T-helper 17 cell (primary cell): ENCODE results near the gene TMEM80. TPM values are rescaled to one million over a fixed set of nuclear protein-coding genes. Genes with fewer than 3 reads are reported as not detected.
"Not testable (repeated sequence)": the region's sequence is repeated elsewhere in the genome, so short reads cannot be mapped to it uniquely, and the experiment has no call there.

Experiments used
- ATAC-seq: fragments of 150-1000 bp; cut with Tn5 transposase; 2 replicates; pipeline ENCODE4 v1.10.0; 2021; ENCODE audit warnings: mild to moderate bottlenecking, moderate library complexity
- DNase-seq, 3 donors: peaks; one replicate each; pipeline versions ENCODE4 v3.0.0 to v3.0.0-alpha.2; 2020 to 2021
- H3K9me3 ChIP-seq: one replicate; pipeline ENCODE4 v1.7.0; 2013; ENCODE audit warnings: low read length, mild to moderate bottlenecking; ENCODE audit not compliant: control insufficient read depth, poor library complexity, severe bottlenecking
- H3K27ac Mint-ChIP-seq: one replicate; pipeline ENCODE4 v1.8.0; 2022; ENCODE audit warnings: mild to moderate bottlenecking, moderate library complexity, mixed read lengths
- H3K27me3 Mint-ChIP-seq: one replicate; pipeline ENCODE4 v1.8.0; 2022; ENCODE audit warnings: mixed read lengths
- H3K36me3 Mint-ChIP-seq: one replicate; pipeline ENCODE4 v1.8.0; 2022; ENCODE audit warnings: low read depth, mixed read lengths
- H3K4me1 Mint-ChIP-seq: one replicate; pipeline ENCODE4 v1.8.0; 2022; ENCODE audit warnings: mild to moderate bottlenecking, mixed read lengths
- H3K4me3 Mint-ChIP-seq: one replicate; pipeline ENCODE4 v1.8.0; 2022; ENCODE audit warnings: mild to moderate bottlenecking, moderate library complexity, mixed read lengths
- total RNA-seq, 4 donors: library from RNA in 2 of 4; stranded (reverse) in 2 of 4; gene quantifications; one replicate each; pipeline ENCODE4 v1.2.3 and lab custom pipeline; 2022 to 2026

TMEM80 gene
- total RNA-seq, 2 donors from 2014 or later = 20.8 to 21.3 TPM

GRCh38 chr11:737899-738298, 42.3 kb downstream of the TMEM80 start:
- not testable (repeated sequence) for DNase-seq, H3K27me3 Mint-ChIP-seq, H3K9me3 ChIP-seq, H3K36me3 Mint-ChIP-seq, H3K27ac Mint-ChIP-seq, H3K4me1 Mint-ChIP-seq
- peak; percentile 53 for ATAC-seq
- peak overlapping the region; percentile 75 for H3K4me3 Mint-ChIP-seq

- Mint-ChIP-seq H3K36me3 (peaks cover 3% of the 10 kb centered on the region), H3K27ac (no peak overlapping the region), H3K27me3 (no peaks in the 10 kb centered on the region), H3K4me1 (peaks cover 13% of the 10 kb centered on the region), H3K4me3 (no peak overlapping the region)
- ATAC-seq (no peak), DNase-seq (no peak)
- no peaks in the 10 kb centered on the region for H3K9me3 ChIP-seq
These were observed 46.5 kb downstream of the TMEM80 start for GRCh38 chr11:742156-742546.

- no peaks in the 10 kb centered on the region for H3K9me3 ChIP-seq
- ATAC-seq (no peak), DNase-seq (no peak)
- H3K36me3 Mint-ChIP-seq = peaks cover 3% of the 10 kb centered on the region
- no peak overlapping the region for H3K4me3 Mint-ChIP-seq
- H3K4me1 Mint-ChIP-seq = peaks cover 7% of the 10 kb centered on the region
- no peak overlapping the region for H3K27ac Mint-ChIP-seq
- no peaks in the 10 kb centered on the region for H3K27me3 Mint-ChIP-seq
These were observed 47.1 kb downstream of the TMEM80 start for GRCh38 chr11:742571-743201.

- Mint-ChIP-seq H3K4me1 (peaks cover 8% of the 10 kb centered on the region), H3K4me3 (no peak overlapping the region), H3K27ac (no peak overlapping the region), H3K27me3 (no peaks in the 10 kb centered on the region), H3K36me3 (no peaks in the 10 kb centered on the region)
- ATAC-seq = no peak
- no peaks in the 10 kb centered on the region for H3K9me3 ChIP-seq
- no peak for DNase-seq
These were observed 49.8 kb downstream of the TMEM80 start for GRCh38 chr11:745428-745827.

- no peaks in the 10 kb centered on the region for H3K9me3 ChIP-seq
- H3K27me3 Mint-ChIP-seq = no peaks in the 10 kb centered on the region
- H3K4me1 Mint-ChIP-seq = peaks cover 8% of the 10 kb centered on the region
- no peaks in the 10 kb centered on the region for H3K36me3 Mint-ChIP-seq
- no peak for DNase-seq
- H3K27ac Mint-ChIP-seq = no peak overlapping the region
- peak overlapping the region; percentile 86 for H3K4me3 Mint-ChIP-seq
- ATAC-seq = peak; percentile 59
These were observed 50.9 kb downstream of the TMEM80 start for GRCh38 chr11:746289-747157.

- ATAC-seq (peak; percentile 88), DNase-seq (peak; percentile 58 to 79 (median 76))
- peak within 1 kb of the TSS; percentile 86 for H3K4me3 Mint-ChIP-seq
- H3K36me3 Mint-ChIP-seq = no peaks in the 10 kb centered on the region
- no peaks in the 10 kb centered on the region for H3K9me3 ChIP-seq
- peak within 1 kb of the TSS; percentile 74 for H3K27ac Mint-ChIP-seq
- no peaks in the 10 kb centered on the region for H3K27me3 Mint-ChIP-seq
- H3K4me1 Mint-ChIP-seq = peaks cover 8% of the 10 kb centered on the region
These were observed 51.8 kb downstream of the TMEM80 start, which contains the start of gene TALDO1 for GRCh38 chr11:747158-748006. Gene TALDO1, plus strand, starts transcription at chr11:747464. Its CDS starts 18 bp downstream, at chr11:747482.

GRCh38 chr11:748007-748359, 52.4 kb downstream of the TMEM80 start:
- Mint-ChIP-seq H3K4me1 (peaks cover 8% of the 10 kb centered on the region), H3K27me3 (no peaks in the 10 kb centered on the region), H3K4me3 (peak overlapping the region; percentile 86), H3K36me3 (no peaks in the 10 kb centered on the region), H3K27ac (peak overlapping the region; percentile 74)
- no peaks in the 10 kb centered on the region for H3K9me3 ChIP-seq
- DNase-seq (no peak), ATAC-seq (no peak)

- Mint-ChIP-seq H3K36me3 (no peaks in the 10 kb centered on the region), H3K27me3 (no peaks in the 10 kb centered on the region), H3K4me3 (peak overlapping the region; percentile 12), H3K4me1 (peaks cover 8% of the 10 kb centered on the region), H3K27ac (peak overlapping the region; percentile 24)
- DNase-seq = no peak
- H3K9me3 ChIP-seq = no peaks in the 10 kb centered on the region
- no peak for ATAC-seq
These were observed 54.1 kb downstream of the TMEM80 start for GRCh38 chr11:749731-750130.

Other genes with a start within 250 kb of the TMEM80 start
- gene PTDSS2, start 245.5 kb upstream of the TMEM80 start, total RNA-seq = 10 to 100 TPM; 21.8 to 24.5 TPM
- gene RNH1, start 188.6 kb upstream of the TMEM80 start, total RNA-seq = 100 to 1,000 TPM; 108 to 127 TPM
- 10 to 100 TPM; 31.4 TPM for gene HRAS, start 160.2 kb upstream of the TMEM80 start, total RNA-seq
- gene LRRC56, start 158.3 kb upstream of the TMEM80 start, total RNA-seq = 1 to 10 TPM; 5.7 to 5.8 TPM
- gene LMNTD2, start 135.1 kb upstream of the TMEM80 start, total RNA-seq = 1 to 10 TPM; 3.8 to 6.0 TPM
- gene RASSF7, start 134.8 kb upstream of the TMEM80 start, total RNA-seq = 10 to 100 TPM; 24.6 to 29.4 TPM
- 10 to 100 TPM; 36.7 to 44.8 TPM for gene PHRF1, start 119.3 kb upstream of the TMEM80 start, total RNA-seq
- 10 to 100 TPM; 40.3 to 44.0 TPM for gene IRF7, start 79.9 kb upstream of the TMEM80 start, total RNA-seq
- gene CDHR5, start 70.9 kb upstream of the TMEM80 start, total RNA-seq = not detected
- gene SCT, start 68.6 kb upstream of the TMEM80 start, total RNA-seq = not detected
- gene DRD4, start 58.5 kb upstream of the TMEM80 start, total RNA-seq = under 1 TPM; 0.40 to 0.89 TPM
- gene DEAF1, start 594 bp upstream of the TMEM80 start, total RNA-seq = 10 to 100 TPM; 55.3 to 77.1 TPM
- 10 to 100 TPM in 1 of 2 donors, 1 to 10 TPM in 1; 6.8 to 11.7 TPM for gene EPS8L2, start 10.4 kb downstream of the TMEM80 start, total RNA-seq
- 100 to 1,000 TPM in 1 of 2 donors, 10 to 100 TPM in 1; 60.4 to 102 TPM for gene TALDO1, start 51.6 kb downstream of the TMEM80 start, total RNA-seq
- 10 to 100 TPM; 36.7 to 44.3 TPM for gene GATD1, start 81.7 kb downstream of the TMEM80 start, total RNA-seq
- gene CEND1, start 94.3 kb downstream of the TMEM80 start, total RNA-seq = under 1 TPM in 1 of 2 donors, not detected in 1; 0.63 TPM
- gene SLC25A22, start 102.5 kb downstream of the TMEM80 start, total RNA-seq = 10 to 100 TPM; 16.4 to 20.3 TPM
- 10 to 100 TPM; 26.8 to 29.7 TPM for gene PIDD1, start 109.4 kb downstream of the TMEM80 start, total RNA-seq
- 1,000 to 10,000 TPM; 4,178 to 4,199 TPM for gene RPLP2, start 114.2 kb downstream of the TMEM80 start, total RNA-seq
- 100 to 1,000 TPM; 178 to 182 TPM for gene PNPLA2, start 123.1 kb downstream of the TMEM80 start, total RNA-seq
- gene CRACR2B, start 132.1 kb downstream of the TMEM80 start, total RNA-seq = 1 to 10 TPM in 1 of 2 donors, under 1 TPM in 1; 0.47 to 1.0 TPM
- 10 to 100 TPM; 54.9 to 67.3 TPM for gene CD151, start 137.1 kb downstream of the TMEM80 start, total RNA-seq
- 10 to 100 TPM; 38.5 to 40.5 TPM for gene POLR2L, start 146.7 kb downstream of the TMEM80 start, total RNA-seq
- gene TSPAN4, start 147.0 kb downstream of the TMEM80 start, total RNA-seq = 1 to 10 TPM; 2.1 to 3.0 TPM
- gene CHID1, start 215.0 kb downstream of the TMEM80 start, total RNA-seq = 10 to 100 TPM; 23.4 to 28.8 TPM
- 10 to 100 TPM; 71.1 to 74.0 TPM for gene AP2A2, start 230.1 kb downstream of the TMEM80 start, total RNA-seq